IMR-90 (cell line): ENCODE data around the gene MAS1L. TPM values are rescaled to one million over a fixed set of nuclear protein-coding genes. Genes with fewer than 3 reads are reported as not detected.

Source experiments
- ATAC-seq: fragments of 200-7000 bp; cut with Tn5 transposase; 2 replicates; pipeline ENCODE4 v1.9.1; 2020; ENCODE audit warnings: low read depth, mild to moderate bottlenecking, moderate library complexity
- BruUV-seq: library from RNA; stranded (reverse); fragments of 400-500 nt; replicated peaks from 2 replicates; lab custom pipeline; 2021; lab: Mats Ljungman, UMichigan
- CTCF ChIA-PET: fragments of 300-600 bp; formaldehyde crosslinking; extraction: SDS; loops from one replicate; lab custom pipeline; 2021; ENCODE audit warnings: antibody characterized with exemption; lab: Yijun Ruan, JAX
- POLR2A ChIA-PET: fragments of 300-600 bp; sonication (Branson Sonifier 250); formaldehyde crosslinking; loops from one replicate; lab custom pipeline; 2022; ENCODE audit warnings: antibody characterized with exemption; ENCODE audit not compliant: unreplicated experiment; lab: Charles Lee
- DNase-seq: peaks from one replicate; pipeline ENCODE4 v3.0.0; 2013
- H2AFZ ChIP-seq: replicated peaks from 2 replicates; pipeline ENCODE3; 2013; ENCODE audit warnings: low read length, mild to moderate bottlenecking; ENCODE audit not compliant: poor library complexity
- H2AK5ac ChIP-seq: 2 replicates; pipeline ENCODE4 v1.6.1; 2013; ENCODE audit warnings: low read depth, low read length, inconsistent platforms
- H2AK9ac ChIP-seq: replicated peaks from 2 replicates; pipeline ENCODE3; 2013; ENCODE audit warnings: mild to moderate bottlenecking, low read depth, low read length, moderate library complexity; ENCODE audit not compliant: poor library complexity
- H2BK120ac ChIP-seq: 2 replicates; pipeline ENCODE4 v1.6.1; 2013; ENCODE audit warnings: low read depth, low read length, inconsistent platforms
- H2BK15ac ChIP-seq: 3 replicates; pipeline ENCODE4 v1.6.1; 2013; ENCODE audit warnings: low read depth, low read length, inconsistent platforms
- H2BK20ac ChIP-seq: 2 replicates; pipeline ENCODE4 v1.6.1; 2013; ENCODE audit warnings: low read depth, mild to moderate bottlenecking, inconsistent platforms, low read length, moderate library complexity
- H2BK5ac ChIP-seq: 2 replicates; pipeline ENCODE4 v1.6.1; 2013; ENCODE audit warnings: mild to moderate bottlenecking, low read depth, low read length, inconsistent platforms; ENCODE audit not compliant: poor library complexity, severe bottlenecking
- H3K14ac ChIP-seq: replicated peaks from 2 replicates; pipeline ENCODE4 v1.6.1; 2013; ENCODE audit warnings: low read depth, low read length, inconsistent platforms
- H3K18ac ChIP-seq: 2 replicates; pipeline ENCODE4 v1.6.1; 2013; ENCODE audit warnings: low read depth, low read length, control low read depth
- H3K23ac ChIP-seq: 2 replicates; pipeline ENCODE4 v1.6.1; 2013; ENCODE audit warnings: low read depth, low read length, inconsistent platforms
- H3K27ac ChIP-seq: 2 replicates; pipeline ENCODE4 v1.5.1; 2013; ENCODE audit warnings: mild to moderate bottlenecking, control low read depth, low read length; ENCODE audit not compliant: insufficient read depth
- H3K27me3 ChIP-seq: 2 replicates; pipeline ENCODE4 v1.6.1; 2013; ENCODE audit warnings: low read length; ENCODE audit not compliant: control insufficient read depth, insufficient read depth
- H3K36me3 ChIP-seq: 2 replicates; pipeline ENCODE4 v1.6.1; 2013; ENCODE audit warnings: low read length, mixed read lengths; ENCODE audit not compliant: control insufficient read depth, insufficient read depth
- H3K4ac ChIP-seq: 2 replicates; pipeline ENCODE4 v1.6.1; 2013; ENCODE audit warnings: low read depth, low read length, inconsistent platforms
- H3K4me1 ChIP-seq: 2 replicates; pipeline ENCODE4 v1.6.1; 2013; ENCODE audit warnings: low read length, mixed read lengths; ENCODE audit not compliant: control insufficient read depth, insufficient read depth
- H3K4me2 ChIP-seq: 2 replicates; pipeline ENCODE4 v1.6.1; 2013; ENCODE audit warnings: low read depth, mild to moderate bottlenecking, control low read depth, low read length, moderate library complexity
- H3K4me3 ChIP-seq: 2 replicates; pipeline ENCODE4 v1.5.1; 2013; ENCODE audit warnings: low read depth, mild to moderate bottlenecking, control low read depth, low read length, moderate library complexity; ENCODE audit not compliant: insufficient read depth
- H3K56ac ChIP-seq: 2 replicates; pipeline ENCODE4 v1.6.1; 2013; ENCODE audit warnings: low read length, inconsistent platforms; ENCODE audit not compliant: insufficient read depth; ENCODE audit errors: extremely low read depth
- H3K79me1 ChIP-seq, 2 experiments: 2 replicates each; pipeline ENCODE4 v1.6.1; 2013; ENCODE audit warnings: low read length in 2 of 2, inconsistent platforms in 1 of 2, low read depth in 1 of 2
- H3K9ac ChIP-seq: 2 replicates; pipeline ENCODE4 v1.6.1; 2013; ENCODE audit warnings: low read depth, low read length, control low read depth
- H3K9me1 ChIP-seq: 2 replicates; pipeline ENCODE4 v1.6.1; 2013; ENCODE audit warnings: low read length, inconsistent platforms; ENCODE audit not compliant: insufficient read depth
- H3K9me3 ChIP-seq: 2 replicates; pipeline ENCODE4 v1.6.1; 2013; ENCODE audit warnings: low read length; ENCODE audit not compliant: control insufficient read depth, insufficient read depth
- H4K20me1 ChIP-seq: 2 replicates; pipeline ENCODE4 v1.6.1; 2013; ENCODE audit warnings: low read length, inconsistent platforms; ENCODE audit not compliant: insufficient read depth
- H4K5ac ChIP-seq: 2 replicates; pipeline ENCODE4 v1.6.1; 2013; ENCODE audit warnings: mild to moderate bottlenecking, low read depth, low read length, control low read depth
- H4K8ac ChIP-seq, 2 experiments: 2 replicates each; pipeline ENCODE4 v1.6.1; 2013; ENCODE audit warnings: low read depth in 2 of 2, low read length in 2 of 2, control low read depth in 1 of 2, inconsistent platforms in 1 of 2
- H4K91ac ChIP-seq: 2 replicates; pipeline ENCODE4 v1.6.1; 2013; ENCODE audit warnings: low read depth, low read length, inconsistent platforms; ENCODE audit not compliant: insufficient read depth
- BHLHE40 ChIP-seq: fragments of 150-350 bp; IDR thresholded peaks from 2 replicates; pipeline ENCODE4 v1.6.1; 2016; ENCODE audit warnings: mild to moderate bottlenecking, low read depth, low read length
- CEBPB ChIP-seq: IDR thresholded peaks from 2 replicates; pipeline ENCODE4 v1.6.1; 2012; ENCODE audit warnings: low read depth, low read length, improper control_type of control experiment
- CHD1 ChIP-seq: IDR thresholded peaks from 2 replicates; pipeline ENCODE4 v1.6.1; 2012; ENCODE audit warnings: low read depth, low read length, improper control_type of control experiment
- CTCF ChIP-seq: conservative IDR thresholded peaks from 2 replicates; pipeline ENCODE4 v1.5.1; 2012; ENCODE audit warnings: mild to moderate bottlenecking, low read depth, low read length, improper control_type of control experiment
- ELK1 ChIP-seq: fragments of 150-350 bp; IDR thresholded peaks from 2 replicates; pipeline ENCODE4 v1.6.1; 2016; ENCODE audit warnings: low read depth, mild to moderate bottlenecking, low read length, moderate library complexity, borderline replicate concordance
- FOS ChIP-seq: fragments of 150-350 bp; IDR thresholded peaks from 2 replicates; pipeline ENCODE4 v1.6.1; 2016; ENCODE audit warnings: low read depth, low read length
- MAFK ChIP-seq: IDR thresholded peaks from 2 replicates; pipeline ENCODE4 v1.6.1; 2012; ENCODE audit warnings: low read depth, low read length, improper control_type of control experiment
- MAZ ChIP-seq: IDR thresholded peaks from 2 replicates; pipeline ENCODE4 v1.6.1; 2012; ENCODE audit warnings: low read depth, mild to moderate bottlenecking, low read length, improper control_type of control experiment, moderate library complexity, borderline replicate concordance
- MXI1 ChIP-seq: IDR thresholded peaks from 2 replicates; pipeline ENCODE4 v1.6.1; 2012; ENCODE audit warnings: low read depth, mild to moderate bottlenecking, low read length, moderate library complexity, borderline replicate concordance
- NFE2L2 ChIP-seq: fragments of 150-350 bp; IDR thresholded peaks from 2 replicates; pipeline ENCODE4 v1.6.1; 2016; ENCODE audit warnings: low read depth, mild to moderate bottlenecking, low read length
- POLR2A ChIP-seq: IDR thresholded peaks from 2 replicates; pipeline ENCODE4 v1.6.1; 2012; ENCODE audit warnings: mild to moderate bottlenecking, low read depth, low read length
- RAD21 ChIP-seq: IDR thresholded peaks from 2 replicates; pipeline ENCODE4 v1.6.1; 2012; ENCODE audit warnings: low read length, improper control_type of control experiment
- RCOR1 ChIP-seq: IDR thresholded peaks from 2 replicates; pipeline ENCODE4 v1.6.1; 2012; ENCODE audit warnings: mild to moderate bottlenecking, low read length, improper control_type of control experiment; ENCODE audit not compliant: insufficient replicate concordance
- RFX5 ChIP-seq: IDR thresholded peaks from 2 replicates; pipeline ENCODE4 v1.8.0; 2012; ENCODE audit warnings: low read depth, mild to moderate bottlenecking, low read length, moderate library complexity
- SMC3 ChIP-seq: fragments of 150-350 bp; IDR thresholded peaks from 2 replicates; pipeline ENCODE4 v1.6.1; 2016; ENCODE audit warnings: low read depth, mild to moderate bottlenecking, antibody characterized with exemption, low read length, moderate library complexity
- USF2 ChIP-seq: fragments of 150-350 bp; IDR thresholded peaks from 2 replicates; pipeline ENCODE4 v1.6.1; 2017; ENCODE audit warnings: mild to moderate bottlenecking, antibody characterized with exemption, low read length, low read depth
- WGBS, 2 experiments: methylation state at CpG; one replicate each; pipeline versions ENCODE4 v1.1.5 to v1.1.7; 2013; ENCODE audit warnings: missing lambda C conversion rate in 2 of 2; ENCODE audit not compliant: insufficient read length in 1 of 2; ENCODE audit errors: extremely low coverage in 2 of 2; 5-methylcytosine and 5-hydroxymethylcytosine counted together
- dilution Hi-C: fragments of 300-500 bp; cut with HindIII; formaldehyde crosslinking; loops from one replicate; pipeline ENCODE4 v1.14.3; 2018; ENCODE audit warnings: low sequenced_read_pairs; ENCODE audit not compliant: unreplicated experiment
- in situ Hi-C: fragments of 300-500 bp; cut with MboI; formaldehyde crosslinking; loops from 3 replicates; pipeline ENCODE4 v1.14.3; 2019; ENCODE audit warnings: low sequenced_read_pairs, inconsistent platforms, mixed read lengths
- intact Hi-C: fragments of 100-400 bp; cut with micrococcal nuclease; formaldehyde crosslinking; loops from 2 replicates; pipeline ENCODE4 v1.10.0; 2022
- polyA plus RNA-seq, 3 experiments: library from polyadenylated mRNA; depleted of rRNA; stranded (reverse); fragments of >200 nt; gene quantifications; 2 replicates each; pipeline ENCODE4 v1.2.3, GENCODE V29; 2012; ENCODE audit warnings: low replicate concordance in 1 of 3
- total RNA-seq: library from RNA; depleted of rRNA; stranded (reverse); fragments of >200 nt; gene quantifications from 2 replicates; pipeline ENCODE4 v1.2.3, GENCODE V29; 2012

Gene MAS1L
- total and polyA plus RNA-seq, 2 of the 4 experiments (the other 2 are of a cell fraction), result not detected

GRCh38 chr6:29474996-29475395 is 12.8 kb downstream of the MAS1L start:
- Histone ChIP-seq H3K4me2 (no peak overlapping the region), H4K20me1 (no peaks in the 10 kb centered on the region), H4K91ac (no peak overlapping the region), H4K5ac (no peak overlapping the region), H2AK5ac (no peak overlapping the region), H3K27me3 (no peaks in the 10 kb centered on the region), H3K9me1 (no peaks in the 10 kb centered on the region), H3K27ac (no peak overlapping the region), H3K23ac (no peak overlapping the region), H3K56ac (no peak overlapping the region), H2BK20ac (no peak overlapping the region), H2AK9ac (no peak overlapping the region), H3K36me3 (no peaks in the 10 kb centered on the region), H4K8ac (no peak overlapping the region), H2BK15ac (no peak overlapping the region), H3K4ac (no peak overlapping the region), H3K4me3 (no peak overlapping the region), H2BK120ac (no peak overlapping the region), H3K14ac (no peak overlapping the region), H3K9me3 (peaks cover 24% of the 10 kb centered on the region), H2BK5ac (no peak overlapping the region), H3K9ac (no peak overlapping the region), H3K79me1 (no peaks in the 10 kb centered on the region), H2AFZ (no peak overlapping the region), H3K18ac (no peak overlapping the region), H3K4me1 (no peaks in the 10 kb centered on the region)
- no CpG with 5 or more reads among the region's 2 CpGs for WGBS, 2 experiments
- ChIA-PET CTCF (no interaction called here), POLR2A (no interaction called here)
- in situ Hi-C loops, result no loop called here
- BruUV-seq, result no TSS peak
- intact Hi-C loops, result no loop called here
- ATAC-seq (no peak), DNase-seq (no peak)
- dilution Hi-C loops, result no loop called here
- no peak for TF ChIP-seq MXI1
- TF ChIP-seq RFX5, result no peak
- TF ChIP-seq RCOR1, result no peak
- TF ChIP-seq USF2, result no peak
- TF ChIP-seq MAZ, result no peak
- no peak for TF ChIP-seq MAFK
- TF ChIP-seq ELK1, result no peak
- TF ChIP-seq POLR2A, result no peak
- TF ChIP-seq CEBPB, result no peak
- no peak for TF ChIP-seq SMC3
- no peak for TF ChIP-seq CHD1
- TF ChIP-seq NFE2L2, result no peak
- no peak for TF ChIP-seq RAD21
- no peak for TF ChIP-seq BHLHE40
- no peak for TF ChIP-seq CTCF
- TF ChIP-seq FOS, result no peak
